Measurements from ENCODE around the gene CNDP2. TPM values are rescaled to one million over a fixed set of nuclear protein-coding genes. Genes with fewer than 3 reads are reported as not detected.

Gene CNDP2
- total RNA-seq, 1 experiment from 2014 or later = 310 TPM

- ChIA-PET CTCF (interaction anchor here (1.0 kb wide), 1 partner anchor 22 kb away, joined by 3 read pairs; no protein-coding TSS in a partner anchor), POLR2A (interaction anchor here (0.6 kb wide), 1 partner anchor 40 kb away, joined by 4 read pairs; no protein-coding TSS in a partner anchor)
- in situ Hi-C loops (cut with HindIII; ENCODE audit: low pct_unique_long_range_greater_than_20kb, low sequenced_read_pairs) = no loop called here
- intact Hi-C loops (cut with micrococcal nuclease; ENCODE audit: unreplicated experiment) = no loop called here
- Histone ChIP-seq H3K4me3 (ENCODE audit: low read depth in 2 of 2, low read length in 2 of 2) (no peak overlapping the region), H3K4me1 (ENCODE audit: control insufficient read depth, insufficient read depth, low read length) (no peaks in the 10 kb centered on the region), H3K36me3 (ENCODE audit: control insufficient read depth, insufficient read depth, low read length) (no peaks in the 10 kb centered on the region), H3K27ac (ENCODE audit: low read length) (no peak overlapping the region), H3K9me3 (ENCODE audit: control insufficient read depth, insufficient read depth, low read depth, low read length) (no peaks in the 10 kb centered on the region), H3K27me3 (ENCODE audit: control insufficient read depth, insufficient read depth, low read length) (no peaks in the 10 kb centered on the region; the same call in 1 of the 2 replicates)
- DNase-seq (ENCODE audit: low read depth, low spot score) (no peak), ATAC-seq (no peak)
- no TSS peak for BruUV-seq (replicated peaks)
- TF ChIP-seq POLR2AphosphoS5 (IDR thresholded peaks at IDR 0.05; ENCODE audit: low read depth, low read length) (no peak), TCF7L2 (IDR thresholded peaks at IDR 0.05; ENCODE audit: low read depth, low read length) (no peak), SIN3A (IDR thresholded peaks at IDR 0.05; ENCODE audit: borderline replicate concordance, insufficient read depth, low read depth, low read length) (no peak)
- TF ChIP-seq, protein P1, sequence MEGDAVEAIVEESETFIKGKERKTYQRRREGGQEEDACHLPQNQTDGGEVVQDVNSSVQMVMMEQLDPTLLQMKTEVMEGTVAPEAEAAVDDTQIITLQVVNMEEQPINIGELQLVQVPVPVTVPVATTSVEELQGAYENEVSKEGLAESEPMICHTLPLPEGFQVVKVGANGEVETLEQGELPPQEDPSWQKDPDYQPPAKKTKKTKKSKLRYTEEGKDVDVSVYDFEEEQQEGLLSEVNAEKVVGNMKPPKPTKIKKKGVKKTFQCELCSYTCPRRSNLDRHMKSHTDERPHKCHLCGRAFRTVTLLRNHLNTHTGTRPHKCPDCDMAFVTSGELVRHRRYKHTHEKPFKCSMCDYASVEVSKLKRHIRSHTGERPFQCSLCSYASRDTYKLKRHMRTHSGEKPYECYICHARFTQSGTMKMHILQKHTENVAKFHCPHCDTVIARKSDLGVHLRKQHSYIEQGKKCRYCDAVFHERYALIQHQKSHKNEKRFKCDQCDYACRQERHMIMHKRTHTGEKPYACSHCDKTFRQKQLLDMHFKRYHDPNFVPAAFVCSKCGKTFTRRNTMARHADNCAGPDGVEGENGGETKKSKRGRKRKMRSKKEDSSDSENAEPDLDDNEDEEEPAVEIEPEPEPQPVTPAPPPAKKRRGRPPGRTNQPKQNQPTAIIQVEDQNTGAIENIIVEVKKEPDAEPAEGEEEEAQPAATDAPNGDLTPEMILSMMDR (IDR thresholded peaks at IDR 0.05) = no peak
- TF ChIP-seq, protein P2, sequence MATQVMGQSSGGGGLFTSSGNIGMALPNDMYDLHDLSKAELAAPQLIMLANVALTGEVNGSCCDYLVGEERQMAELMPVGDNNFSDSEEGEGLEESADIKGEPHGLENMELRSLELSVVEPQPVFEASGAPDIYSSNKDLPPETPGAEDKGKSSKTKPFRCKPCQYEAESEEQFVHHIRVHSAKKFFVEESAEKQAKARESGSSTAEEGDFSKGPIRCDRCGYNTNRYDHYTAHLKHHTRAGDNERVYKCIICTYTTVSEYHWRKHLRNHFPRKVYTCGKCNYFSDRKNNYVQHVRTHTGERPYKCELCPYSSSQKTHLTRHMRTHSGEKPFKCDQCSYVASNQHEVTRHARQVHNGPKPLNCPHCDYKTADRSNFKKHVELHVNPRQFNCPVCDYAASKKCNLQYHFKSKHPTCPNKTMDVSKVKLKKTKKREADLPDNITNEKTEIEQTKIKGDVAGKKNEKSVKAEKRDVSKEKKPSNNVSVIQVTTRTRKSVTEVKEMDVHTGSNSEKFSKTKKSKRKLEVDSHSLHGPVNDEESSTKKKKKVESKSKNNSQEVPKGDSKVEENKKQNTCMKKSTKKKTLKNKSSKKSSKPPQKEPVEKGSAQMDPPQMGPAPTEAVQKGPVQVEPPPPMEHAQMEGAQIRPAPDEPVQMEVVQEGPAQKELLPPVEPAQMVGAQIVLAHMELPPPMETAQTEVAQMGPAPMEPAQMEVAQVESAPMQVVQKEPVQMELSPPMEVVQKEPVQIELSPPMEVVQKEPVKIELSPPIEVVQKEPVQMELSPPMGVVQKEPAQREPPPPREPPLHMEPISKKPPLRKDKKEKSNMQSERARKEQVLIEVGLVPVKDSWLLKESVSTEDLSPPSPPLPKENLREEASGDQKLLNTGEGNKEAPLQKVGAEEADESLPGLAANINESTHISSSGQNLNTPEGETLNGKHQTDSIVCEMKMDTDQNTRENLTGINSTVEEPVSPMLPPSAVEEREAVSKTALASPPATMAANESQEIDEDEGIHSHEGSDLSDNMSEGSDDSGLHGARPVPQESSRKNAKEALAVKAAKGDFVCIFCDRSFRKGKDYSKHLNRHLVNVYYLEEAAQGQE (IDR thresholded peaks at IDR 0.05; ENCODE audit: insufficient read depth in 1 of 2, low read depth in 2 of 2, low read length in 1 of 2) = no peak
These were observed 33.8 kb downstream of the CNDP2 start for GRCh38 chr18:74529811-74530583.

- no peaks in the 10 kb centered on the region for H3K9me3 ChIP-seq (ENCODE audit: control insufficient read depth, insufficient read depth, low read depth, low read length)
- no peaks in the 10 kb centered on the region for H3K36me3 ChIP-seq (ENCODE audit: control insufficient read depth, insufficient read depth, low read length)
- in situ Hi-C loops (cut with HindIII; ENCODE audit: low pct_unique_long_range_greater_than_20kb, low sequenced_read_pairs) (no loop called here), intact Hi-C loops (cut with micrococcal nuclease; ENCODE audit: unreplicated experiment) (no loop called here)
- no peak for DNase-seq (ENCODE audit: low read depth, low spot score)
- H3K27me3 ChIP-seq (ENCODE audit: control insufficient read depth, insufficient read depth, low read length) = no peaks in the 10 kb centered on the region; the same call in 1 of the 2 replicates
- ChIA-PET CTCF (interaction anchor here (1.0 kb wide), 1 partner anchor 21 kb away, joined by 3 read pairs; no protein-coding TSS in a partner anchor), POLR2A (interaction anchor here (0.6 kb wide), 1 partner anchor 40 kb away, joined by 4 read pairs; no protein-coding TSS in a partner anchor)
- no peak overlapping the region for H3K27ac ChIP-seq (ENCODE audit: low read length)
- H3K4me3 ChIP-seq (ENCODE audit: low read depth in 2 of 2, low read length in 2 of 2) = no peak overlapping the region
- no peaks in the 10 kb centered on the region for H3K4me1 ChIP-seq (ENCODE audit: control insufficient read depth, insufficient read depth, low read length)
- no peak for ATAC-seq
- TF ChIP-seq, protein P2 (IDR thresholded peaks at IDR 0.05; ENCODE audit: insufficient read depth in 1 of 2, low read depth in 2 of 2, low read length in 1 of 2) = no peak
- no peak for TF ChIP-seq POLR2AphosphoS5 (IDR thresholded peaks at IDR 0.05; ENCODE audit: low read depth, low read length)
- no peak for TF ChIP-seq SIN3A (IDR thresholded peaks at IDR 0.05; ENCODE audit: borderline replicate concordance, insufficient read depth, low read depth, low read length)
- TF ChIP-seq TCF7L2 (IDR thresholded peaks at IDR 0.05; ENCODE audit: low read depth, low read length) = no peak
- TF ChIP-seq, protein P1 (IDR thresholded peaks at IDR 0.05) = no peak
- no TSS peak for BruUV-seq (replicated peaks)
These were observed 34.4 kb downstream of the CNDP2 start for GRCh38 chr18:74530584-74530862.

Data from Panc1 (cell line).